ENCODE measurements around the gene ZIC2.
"Not testable (repeated sequence)": the region's sequence is repeated elsewhere in the genome, so short reads cannot be mapped to it uniquely, and the experiment has no call there.

Gene ZIC2

GRCh38 chr13:99981735-99982035 lies at the start of gene ZIC2:
ZIC2 (plus strand) TSS chr13:99981784; CDS start chr13:99982065, 281 bp downstream.
- no peak for FAIRE-seq
- DNase-seq (ENCODE audit: insufficient read length, low spot score), result no peak

GRCh38 chr13:99932912-99933311 lies 48.7 kb upstream of the ZIC2 start:
- no peak for DNase-seq (ENCODE audit: insufficient read length, low spot score)
- no peak for FAIRE-seq

DNA sequence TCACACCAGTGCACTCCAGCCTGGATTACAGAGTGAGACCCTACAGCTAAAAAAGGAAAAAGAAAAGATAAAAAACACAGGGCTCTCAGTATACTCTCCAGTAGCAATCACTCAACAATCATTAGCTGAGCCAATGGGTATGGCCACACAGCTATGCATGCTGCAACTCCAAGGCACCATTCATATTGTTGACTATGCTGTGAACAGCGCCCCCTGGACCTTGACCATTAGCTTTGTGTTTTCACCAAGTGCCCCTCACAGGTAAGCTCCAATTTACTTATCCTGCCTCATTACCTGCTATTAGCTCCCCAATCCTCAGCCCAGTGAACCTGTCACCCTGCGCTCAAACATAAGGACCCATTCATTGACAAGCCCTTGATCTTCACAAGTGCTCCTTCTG lies 45.8 kb upstream of the ZIC2 start:
- DNase-seq (ENCODE audit: insufficient read length, low spot score) (no peak), FAIRE-seq (no peak)

DNA sequence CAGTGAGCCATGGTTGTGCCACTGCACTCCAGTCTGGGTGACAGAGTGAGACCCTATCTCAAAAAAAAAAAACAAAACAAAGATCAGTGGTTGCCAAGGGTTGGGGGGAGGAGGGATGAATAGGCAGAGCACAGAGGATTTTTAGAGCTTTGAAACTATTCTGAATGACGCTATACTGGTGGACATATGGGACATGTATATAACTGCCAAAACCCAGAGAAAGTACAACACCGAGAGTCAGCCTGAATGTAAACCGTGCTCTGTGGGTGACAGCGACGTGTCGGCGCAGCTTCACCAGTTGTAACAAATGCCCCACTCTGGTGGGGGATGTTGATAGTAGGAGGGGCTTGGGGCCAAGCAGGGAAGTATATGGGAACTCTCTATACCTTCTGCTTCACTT lies 42.9 kb upstream of the ZIC2 start:
- no peak for FAIRE-seq
- no peak for DNase-seq (ENCODE audit: insufficient read length, low spot score)

DNA sequence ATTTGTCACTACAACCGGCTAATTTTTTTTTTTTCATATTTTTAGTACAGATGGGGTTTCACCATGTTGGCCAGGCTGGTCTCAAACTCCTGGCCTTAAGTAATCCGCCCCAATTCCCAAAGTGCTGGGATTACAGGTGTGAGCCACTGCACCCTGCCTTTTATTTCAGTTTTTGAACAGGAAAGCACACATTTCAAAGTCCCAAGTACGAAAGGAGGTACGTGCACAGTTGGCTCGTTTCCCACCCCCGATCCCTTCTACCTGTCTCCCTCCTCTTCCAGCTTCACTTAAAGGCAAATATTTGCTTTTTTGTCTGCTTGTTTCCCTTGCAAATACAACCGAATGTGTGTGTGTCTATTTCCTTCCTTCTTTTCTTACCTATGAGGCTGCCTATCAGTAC lies 40.5 kb upstream of the ZIC2 start:
- FAIRE-seq (no peak), DNase-seq (ENCODE audit: insufficient read length, low spot score) (no peak)

DNA sequence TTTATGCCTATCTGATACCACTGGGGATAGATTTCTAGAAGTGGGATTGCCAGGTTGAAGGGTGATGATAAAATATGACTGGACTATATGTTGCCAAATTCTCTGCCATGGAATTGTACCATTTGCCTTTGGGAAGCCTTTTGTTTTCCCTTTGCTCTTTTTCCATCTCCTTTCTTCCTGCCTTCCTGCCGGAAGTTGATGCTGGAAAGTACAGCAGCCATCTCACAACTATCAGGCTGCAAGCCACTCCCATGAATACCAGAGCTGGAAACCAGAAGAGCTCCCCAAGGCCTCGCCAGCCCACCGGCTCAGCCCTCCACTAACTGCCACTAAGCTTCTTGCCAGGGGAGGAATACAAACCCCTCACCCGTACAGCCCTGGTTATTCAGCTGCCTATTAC lies 39.7 kb upstream of the ZIC2 start:
- no peak for DNase-seq (ENCODE audit: insufficient read length, low spot score)
- FAIRE-seq, result no peak

DNA sequence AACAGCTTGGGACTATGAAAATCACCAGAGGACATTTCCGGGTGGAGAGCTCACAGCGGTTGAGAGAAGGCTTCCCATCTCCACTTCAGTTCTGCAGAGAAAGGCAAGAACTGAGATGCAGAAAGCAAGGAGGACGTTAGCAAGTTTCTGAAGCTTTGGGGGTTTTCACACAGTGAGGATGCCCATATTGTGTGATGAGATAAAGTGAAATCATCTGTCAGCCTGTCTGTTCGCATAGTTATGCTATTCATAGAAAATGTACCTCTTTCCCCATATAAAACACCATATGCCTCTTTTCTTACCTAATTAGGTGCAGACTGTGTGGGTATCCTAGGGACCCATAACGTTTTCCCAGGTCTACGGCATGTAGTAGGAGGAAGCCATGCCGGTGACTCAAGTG lies 37.5 kb upstream of the ZIC2 start:
- DNase-seq (ENCODE audit: insufficient read length, low spot score) (no peak), FAIRE-seq (no peak)

- no peak for DNase-seq (ENCODE audit: insufficient read length, low spot score)
Observed at GRCh38 chr13:99944606-99945005, 37.0 kb upstream of the ZIC2 start.

DNA sequence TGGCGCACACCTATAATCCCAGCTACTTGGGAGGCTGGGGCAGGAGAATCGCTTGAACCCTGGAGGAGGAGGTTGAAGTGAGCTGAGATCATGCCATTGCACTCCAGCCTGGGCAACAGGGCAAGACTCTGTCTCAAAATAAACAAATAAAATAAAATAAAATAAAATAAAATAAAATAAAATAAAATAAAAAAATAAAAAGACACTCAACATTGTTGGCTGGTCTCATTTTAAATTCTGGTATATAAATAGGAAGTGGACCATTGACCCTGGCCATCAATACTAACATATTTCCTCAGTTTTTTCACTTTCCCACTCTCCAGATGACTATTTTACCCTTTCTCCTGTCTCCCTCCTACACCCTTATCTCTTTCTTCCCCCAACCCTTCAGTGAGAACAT lies 36.1 kb upstream of the ZIC2 start:
- not testable (repeated sequence) for DNase-seq (ENCODE audit: insufficient read length, low spot score); FAIRE-seq

More at GRCh38 chr13:99944606-99945005, 37.0 kb upstream of the ZIC2 start:
- FAIRE-seq, result no peak

DNA sequence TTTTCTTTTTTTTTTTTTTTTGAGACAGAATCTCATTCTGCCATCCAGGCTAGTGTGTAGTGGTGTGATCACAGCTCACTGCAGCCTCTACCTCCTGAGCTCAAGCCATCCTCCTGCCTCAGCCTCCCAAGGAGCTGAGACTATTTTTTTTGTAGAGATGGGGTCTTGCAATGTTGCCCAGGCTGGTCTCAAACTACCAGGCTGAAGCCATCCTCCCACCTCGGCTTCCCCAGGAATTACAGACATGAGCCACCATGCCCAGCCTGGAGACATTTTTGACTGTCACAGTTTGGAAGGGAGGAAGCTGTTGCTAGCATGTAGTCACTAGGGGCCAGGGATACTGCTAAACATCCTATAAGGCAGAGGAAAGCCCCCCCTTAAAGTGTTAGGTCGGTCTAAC lies 33.9 kb upstream of the ZIC2 start:
- no peak for DNase-seq (ENCODE audit: insufficient read length, low spot score)
- no peak for FAIRE-seq

- DNase-seq (ENCODE audit: insufficient read length, low spot score) (no peak), FAIRE-seq (no peak)
Observed at GRCh38 chr13:99948411-99948810, 33.2 kb upstream of the ZIC2 start.

- FAIRE-seq (no peak), DNase-seq (ENCODE audit: insufficient read length, low spot score) (no peak)
Observed at GRCh38 chr13:99948907-99949678, 32.5 kb upstream of the ZIC2 start.

GRCh38 chr13:99949679-99950413 lies 31.7 kb upstream of the ZIC2 start:
- FAIRE-seq (no peak), DNase-seq (ENCODE audit: insufficient read length, low spot score) (no peak)

DNA sequence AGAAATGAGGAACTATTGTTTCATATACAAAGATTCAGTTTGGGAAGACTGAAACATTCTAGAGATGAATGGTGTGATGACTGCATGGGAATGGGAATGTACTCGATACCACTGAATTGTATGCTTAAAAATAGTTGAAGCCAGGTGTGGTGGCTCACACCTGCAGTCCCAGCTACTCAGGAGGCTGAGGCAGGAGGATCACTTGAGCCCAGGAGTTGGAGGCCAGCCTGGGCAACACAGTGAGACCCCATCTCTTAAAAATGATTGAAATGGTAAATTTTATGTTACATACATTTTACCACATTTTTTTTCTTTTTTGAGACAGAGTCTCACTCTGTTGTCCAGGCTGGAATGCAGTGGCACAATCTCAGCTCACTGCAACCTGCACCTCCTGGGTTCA lies 29.9 kb upstream of the ZIC2 start:
- not testable (repeated sequence) for DNase-seq (ENCODE audit: insufficient read length, low spot score); FAIRE-seq

DNA sequence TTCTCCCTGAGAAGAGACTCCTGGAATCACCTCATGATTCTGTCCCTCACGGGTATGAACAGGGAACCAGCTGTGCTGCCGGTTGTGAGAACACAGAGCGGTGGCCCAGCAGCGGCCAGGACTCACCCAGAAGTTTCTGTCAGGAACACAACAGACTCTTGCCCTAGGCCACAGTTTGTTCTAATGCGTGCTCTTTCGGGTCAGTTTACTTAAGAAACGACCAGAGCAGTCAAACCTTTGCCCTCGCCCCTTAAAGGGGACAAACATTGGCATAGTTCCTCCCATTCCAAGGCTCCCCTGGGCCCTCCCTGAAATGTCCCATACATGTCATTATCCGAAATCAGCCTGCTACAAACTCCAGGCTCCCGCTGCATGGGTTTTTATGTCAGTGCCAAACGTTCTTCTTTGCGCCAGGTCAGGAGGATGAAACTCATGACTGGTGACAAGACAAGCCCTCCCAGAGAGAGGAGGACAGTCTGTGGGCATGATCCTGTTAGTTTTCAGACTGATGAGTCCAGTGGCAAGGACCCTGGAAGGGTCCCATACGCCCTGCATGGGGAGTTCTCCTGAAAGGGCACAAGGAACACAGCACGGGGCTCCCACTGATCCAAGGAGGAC lies 28.3 kb upstream of the ZIC2 start:
- FAIRE-seq (no peak), DNase-seq (ENCODE audit: insufficient read length, low spot score) (no peak)

GRCh38 chr13:99955107-99955746 lies 26.4 kb upstream of the ZIC2 start:
- FAIRE-seq, result no peak
- no peak for DNase-seq (ENCODE audit: insufficient read length, low spot score)

GRCh38 chr13:99955747-99956472 lies 25.7 kb upstream of the ZIC2 start:
- DNase-seq (ENCODE audit: insufficient read length, low spot score) (no peak), FAIRE-seq (no peak)

GRCh38 chr13:99956473-99957349 lies 24.9 kb upstream of the ZIC2 start:
- FAIRE-seq, result no peak
- DNase-seq (ENCODE audit: insufficient read length, low spot score), result no peak

DNA sequence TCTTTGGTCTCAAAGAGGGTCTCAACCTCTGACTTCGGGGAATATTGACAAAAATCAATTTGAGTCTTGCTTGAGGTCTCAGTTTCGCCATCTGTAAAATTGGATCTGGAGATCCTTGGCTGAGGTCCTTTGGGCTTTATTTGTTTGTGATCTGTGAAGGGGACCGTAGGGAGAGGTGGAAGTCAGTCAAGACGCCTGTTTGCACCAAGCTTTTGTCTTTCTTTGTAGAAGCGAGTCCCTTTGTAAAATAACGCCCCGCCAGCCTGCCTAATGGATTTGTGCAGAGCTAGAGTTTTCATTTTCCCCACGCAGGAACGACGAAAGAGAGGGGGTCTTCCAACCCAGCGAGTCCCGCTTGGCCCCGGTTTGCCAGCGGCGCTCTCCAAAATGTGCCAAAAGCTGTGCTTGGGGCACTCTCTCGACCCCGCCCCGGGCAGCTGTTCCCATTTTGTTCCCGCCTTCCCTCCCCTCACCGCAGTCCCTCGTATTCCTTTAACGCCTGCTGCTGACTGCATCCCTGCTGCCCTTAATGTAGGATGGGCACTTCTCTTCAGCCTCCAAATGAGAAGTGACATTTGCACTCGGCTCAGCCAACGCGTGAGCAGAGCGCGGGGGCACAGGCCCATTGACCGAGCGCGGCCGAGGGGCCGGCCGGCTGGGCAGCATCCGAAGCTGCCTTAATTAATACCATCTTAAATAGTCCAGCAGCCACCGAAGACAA lies 23.0 kb upstream of the ZIC2 start:
- FAIRE-seq (no peak), DNase-seq (ENCODE audit: insufficient read length, low spot score) (no peak)
